Esophagus squamous epithelium (tissue), 5 donors: ENCODE measurements around the gene FAM78B. TPM values are rescaled to one million over a fixed set of nuclear protein-coding genes. Genes with fewer than 3 reads are reported as not detected.

ENCODE experiments used
- DNase-seq: peaks from one replicate; lab custom pipeline; 2025; lab: John Stamatoyannopoulos, UW
- H3K27ac ChIP-seq, 4 donors: fragments of 200-600 bp; sonication (generic); one replicate each; pipeline ENCODE4 v1.5.1; 2016 to 2019; ENCODE audit warnings: mild to moderate bottlenecking in 1 of 4
- H3K27me3 ChIP-seq, 4 donors: fragments of 200-600 bp; sonication (generic); 1 replicate in 3 of 4; 2 replicates in 1 of 4; pipeline versions ENCODE4 v1.5.1 to v1.6.0; 2017 to 2021; ENCODE audit warnings: antibody characterized with exemption in 1 of 4
- H3K36me3 ChIP-seq, 3 donors: fragments of 200-600 bp; sonication (generic); one replicate each; pipeline ENCODE4 v1.5.1; 2016 to 2019
- H3K4me1 ChIP-seq, 3 donors: fragments of 200-600 bp; sonication (generic); one replicate each; pipeline ENCODE4 v1.5.1; 2017 to 2019
- H3K4me3 ChIP-seq, 4 donors: fragments of 200-600 bp; sonication (generic); 1 replicate in 3 of 4; 2 replicates in 1 of 4; pipeline ENCODE4 v1.5.1; 2016 to 2019; ENCODE audit warnings: mild to moderate bottlenecking in 2 of 4, moderate library complexity in 1 of 4
- H3K9me3 ChIP-seq, 3 donors: fragments of 200-600 bp; sonication (generic); one replicate each; pipeline ENCODE4 v1.5.1; 2016 to 2019
- CTCF ChIP-seq, 6 experiments: fragments of 450-650 bp in 4 of 6; fragments of 200-600 bp in 2 of 6; sonication (generic) in 2 of 6; IDR thresholded peaks; one replicate each; pipeline ENCODE4 v1.5.1; 2016 to 2019; ENCODE audit warnings: antibody characterized with exemption in 6 of 6, mild to moderate bottlenecking in 4 of 6, moderate library complexity in 4 of 6
- POLR2A ChIP-seq, 4 donors: fragments of 450-650 bp; IDR thresholded peaks; one replicate each; pipeline ENCODE4 v1.6.1; 2017; ENCODE audit warnings: antibody characterized with exemption in 4 of 4, mild to moderate bottlenecking in 4 of 4, moderate library complexity in 3 of 4
- WGBS, 2 donors: methylation state at CpG; one replicate each; pipeline ENCODE4 v1.1.5; 2018; 5-methylcytosine and 5-hydroxymethylcytosine counted together
- intact Hi-C: fragments of 100-400 bp; cut with DNase I; formaldehyde crosslinking; loops from one replicate; pipeline ENCODE4 v1.15.0; 2022
- total RNA-seq, 4 donors: library from RNA; depleted of rRNA; stranded (reverse); fragments of >200 nt; gene quantifications; one replicate each; pipeline ENCODE4 v1.1.0, GENCODE V29; 2016
- donor health status: DM: yes; HTN: yes; CAD: no.

Gene FAM78B
- total RNA-seq, 4 donors from 2014 or later: 0.26 to 1.7 (median 0.64) TPM

- intact Hi-C loops: no loop called here
- 45 to 61% methylated on average over 9 to 10 of the region's 14 CpGs for WGBS, 2 donors
- Histone ChIP-seq H3K27ac (peak overlapping the region in 2 of 4 donors; percentile 30 to 33), H3K27me3 (no peaks in the 10 kb centered on the region), H3K4me1 (peaks cover 0 to 6% (median 5%) of the 10 kb centered on the region in 3 donors), H3K36me3 (no peaks in the 10 kb centered on the region), H3K4me3 (peak overlapping the region in 1 of 4 donors; percentile 17), H3K9me3 (no peaks in the 10 kb centered on the region)
- no peak for DNase-seq
- TF ChIP-seq POLR2A (IDR thresholded peaks at IDR 0.05) (no peak), CTCF (IDR thresholded peaks at IDR 0.05) (no peak)
These were observed 85.6 kb downstream of the FAM78B start for GRCh38 chr1:166080967-166081870.

GRCh38 chr1:166080277-166080966 lies 86.4 kb downstream of the FAM78B start:
- peak overlapping the region in 1 of 4 donors; percentile 30 for H3K27ac ChIP-seq
- H3K36me3 ChIP-seq: no peaks in the 10 kb centered on the region
- 56 to 60% methylated on average over 7 to 9 of the region's 9 CpGs for WGBS, 2 donors
- no peaks in the 10 kb centered on the region for H3K9me3 ChIP-seq
- intact Hi-C loops: no loop called here
- peaks cover 0 to 6% (median 5%) of the 10 kb centered on the region in 3 donors for H3K4me1 ChIP-seq
- DNase-seq: no peak
- no peak for TF ChIP-seq POLR2A (IDR thresholded peaks at IDR 0.05)
- TF ChIP-seq CTCF (IDR thresholded peaks at IDR 0.05): no peak
- no peaks in the 10 kb centered on the region for H3K27me3 ChIP-seq
- H3K4me3 ChIP-seq: peak overlapping the region in 1 of 4 donors; percentile 17

GRCh38 chr1:166079276-166079675 lies 87.5 kb downstream of the FAM78B start:
- no peak for DNase-seq

GRCh38 chr1:166073489-166073888 lies 93.3 kb downstream of the FAM78B start:
- no peaks in the 10 kb centered on the region for H3K36me3 ChIP-seq
- WGBS, 2 donors: 55 to 69% methylated on average over 3 of the region's 3 CpGs
- no peaks in the 10 kb centered on the region for H3K9me3 ChIP-seq
- TF ChIP-seq POLR2A (IDR thresholded peaks at IDR 0.05) (no peak), CTCF (IDR thresholded peaks at IDR 0.05) (no peak)
- DNase-seq: no peak
- H3K4me1 ChIP-seq: no peaks in the 10 kb centered on the region
- H3K4me3 ChIP-seq: no peak overlapping the region
- intact Hi-C loops: no loop called here
- no peak overlapping the region for H3K27ac ChIP-seq
- no peaks in the 10 kb centered on the region for H3K27me3 ChIP-seq

More at GRCh38 chr1:166079276-166079675, 87.5 kb downstream of the FAM78B start:
- H3K9me3 ChIP-seq: no peaks in the 10 kb centered on the region
- intact Hi-C loops: no loop called here
- H3K4me1 ChIP-seq: peaks cover 0 to 6% (median 5%) of the 10 kb centered on the region in 3 donors
- no peak overlapping the region for H3K4me3 ChIP-seq
- no peaks in the 10 kb centered on the region for H3K27me3 ChIP-seq
- WGBS, 2 donors: 66 to 83% methylated on average over 1 to 2 of the region's 2 CpGs
- TF ChIP-seq POLR2A (IDR thresholded peaks at IDR 0.05) (no peak), CTCF (IDR thresholded peaks at IDR 0.05) (no peak)
- no peak overlapping the region for H3K27ac ChIP-seq
- no peaks in the 10 kb centered on the region for H3K36me3 ChIP-seq

- no peak for DNase-seq
- Histone ChIP-seq H3K9me3 (no peaks in the 10 kb centered on the region), H3K27me3 (no peaks in the 10 kb centered on the region), H3K36me3 (no peaks in the 10 kb centered on the region), H3K4me1 (no peaks in the 10 kb centered on the region), H3K4me3 (no peak overlapping the region), H3K27ac (no peak overlapping the region)
- 36 to 42% methylated on average over 2 of the region's 2 CpGs for WGBS, 2 donors
- intact Hi-C loops: no loop called here
- no peak for TF ChIP-seq CTCF (IDR thresholded peaks at IDR 0.05)
- no peak for TF ChIP-seq POLR2A (IDR thresholded peaks at IDR 0.05)
These were observed 97.4 kb downstream of the FAM78B start for GRCh38 chr1:166069390-166069789.
